Measurements from ENCODE around the gene SLIT1.

Gene SLIT1

GRCh38 chr10:97024168-97025073 is 161.3 kb downstream of the SLIT1 start:
- Histone ChIP-seq H3K27me3 (ENCODE audit: insufficient read depth, low read depth, severe bottlenecking) (no peaks in the 10 kb centered on the region), H3K9me3 (ENCODE audit: severe bottlenecking) (no peaks in the 10 kb centered on the region), H3K27ac (no peak overlapping the region), H3K4me3 (ENCODE audit: low read depth, low read length) (no peak overlapping the region), H3K36me3 (no peaks in the 10 kb centered on the region)
- no peak for TF ChIP-seq CTCF (IDR thresholded peaks at IDR 0.05; ENCODE audit: low read depth, low read length)
- no peak for DNase-seq

- Histone ChIP-seq H3K9me3 (ENCODE audit: severe bottlenecking) (no peaks in the 10 kb centered on the region), H3K27ac (no peak overlapping the region), H3K4me3 (ENCODE audit: low read depth, low read length) (no peak overlapping the region), H3K36me3 (no peaks in the 10 kb centered on the region), H3K27me3 (ENCODE audit: insufficient read depth, low read depth, severe bottlenecking) (no peaks in the 10 kb centered on the region)
- DNase-seq, result no peak
- no peak for TF ChIP-seq CTCF (IDR thresholded peaks at IDR 0.05; ENCODE audit: low read depth, low read length)
Observed at GRCh38 chr10:97023401-97024167, 162.2 kb downstream of the SLIT1 start.

DNA sequence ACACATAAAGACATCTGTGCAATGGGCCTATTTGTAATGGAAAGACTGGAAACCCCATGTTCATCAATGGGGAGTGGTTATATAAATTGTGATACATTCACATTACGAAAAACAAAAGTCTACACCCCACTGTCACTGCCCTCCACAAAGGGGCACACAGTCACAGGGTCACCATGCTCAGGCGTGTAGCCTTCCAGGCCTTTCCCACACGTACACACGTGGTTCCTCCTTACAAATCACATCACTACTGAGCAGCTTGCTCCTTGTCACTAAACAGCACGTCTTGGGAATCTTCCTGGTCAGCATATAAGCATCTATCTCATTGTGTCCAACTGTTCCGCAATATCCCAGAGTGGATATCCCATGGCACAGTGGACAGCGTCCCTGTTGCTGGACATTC is 163.1 kb downstream of the SLIT1 start:
- DNase-seq, result no peak
- no peak for TF ChIP-seq CTCF (IDR thresholded peaks at IDR 0.05; ENCODE audit: low read depth, low read length)
- no peak overlapping the region for H3K27ac ChIP-seq
- H3K9me3 ChIP-seq (ENCODE audit: severe bottlenecking), result no peaks in the 10 kb centered on the region
- H3K4me3 ChIP-seq (ENCODE audit: low read depth, low read length), result no peak overlapping the region
- H3K36me3 ChIP-seq, result no peaks in the 10 kb centered on the region
- no peaks in the 10 kb centered on the region for H3K27me3 ChIP-seq (ENCODE audit: insufficient read depth, low read depth, severe bottlenecking)

- Histone ChIP-seq H3K9me3 (ENCODE audit: severe bottlenecking) (no peaks in the 10 kb centered on the region), H3K27me3 (ENCODE audit: insufficient read depth, low read depth, severe bottlenecking) (no peaks in the 10 kb centered on the region), H3K4me3 (ENCODE audit: low read depth, low read length) (no peak overlapping the region), H3K27ac (0 out of 2 replicates have a peak overlapping the region, but pooled peaks have one; percentile 4), H3K36me3 (no peaks in the 10 kb centered on the region)
- peak; percentile 75 for DNase-seq
- TF ChIP-seq CTCF (IDR thresholded peaks at IDR 0.05; ENCODE audit: low read depth, low read length), result no peak
Observed at GRCh38 chr10:97020452-97021400, 165.0 kb downstream of the SLIT1 start.

DNA sequence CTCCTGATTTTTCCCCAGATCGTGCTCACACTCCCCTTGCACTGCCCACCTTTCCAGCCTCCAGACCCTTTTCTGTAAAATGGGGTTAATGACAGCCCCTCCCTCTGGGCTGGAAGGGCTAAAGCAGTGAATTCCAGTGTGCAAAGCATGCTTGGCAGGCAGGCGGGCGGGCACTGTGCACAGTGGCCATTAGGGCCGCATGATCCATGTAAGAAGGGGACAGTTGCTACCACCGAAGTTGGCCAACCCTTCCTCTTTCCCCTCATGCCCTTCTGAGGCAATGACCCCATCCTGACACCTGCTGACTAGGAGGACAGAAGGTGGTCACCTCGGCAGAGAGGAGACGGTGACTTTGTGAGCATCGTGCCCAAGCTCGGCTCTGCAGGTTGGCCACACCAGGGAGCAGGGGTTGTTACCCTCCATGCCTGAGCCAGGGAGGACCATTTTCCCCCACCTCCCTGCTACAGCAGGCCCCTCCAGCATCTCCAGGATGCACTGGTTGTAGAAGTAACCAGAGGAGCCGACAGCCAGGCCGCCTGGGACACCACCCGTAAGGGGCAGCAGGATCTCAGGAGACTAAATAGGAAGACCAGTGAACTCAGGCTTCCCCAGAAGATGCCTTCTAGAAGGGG is 166.4 kb downstream of the SLIT1 start:
- Histone ChIP-seq H3K36me3 (no peaks in the 10 kb centered on the region), H3K27me3 (ENCODE audit: insufficient read depth, low read depth, severe bottlenecking) (no peaks in the 10 kb centered on the region), H3K4me3 (ENCODE audit: low read depth, low read length) (no peak overlapping the region), H3K27ac (no peak overlapping the region), H3K9me3 (ENCODE audit: severe bottlenecking) (no peaks in the 10 kb centered on the region)
- DNase-seq, result no peak
- TF ChIP-seq CTCF (IDR thresholded peaks at IDR 0.05; ENCODE audit: low read depth, low read length), result no peak

Measured in WERI-Rb-1 (cell line).